ENCODE measurements around the gene FBXO11. TPM values are rescaled to one million over a fixed set of nuclear protein-coding genes. Genes with fewer than 3 reads are reported as not detected.

Gene FBXO11
- total RNA-seq, 1 donor from 2014 or later = 69.3 TPM

DNA sequence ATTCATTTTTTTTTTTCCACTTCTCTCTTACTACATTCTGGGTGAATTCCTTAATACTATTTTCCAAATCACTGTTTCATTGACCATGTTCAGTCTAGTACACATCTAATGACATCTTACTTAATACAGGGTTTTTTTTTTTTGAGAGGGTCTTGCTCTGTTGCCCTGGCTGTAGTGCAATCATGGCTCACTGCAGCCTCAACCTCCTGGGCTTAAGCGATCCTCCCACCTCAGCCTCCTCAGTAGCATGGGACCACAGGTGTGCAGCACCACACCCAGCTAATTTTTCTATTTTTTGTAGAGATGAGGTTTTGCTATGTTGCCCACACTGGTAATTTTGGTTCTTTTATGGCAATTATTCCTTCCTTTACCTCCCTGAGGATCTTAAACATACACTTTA lies 29.4 kb downstream of the FBXO11 start:
- Histone ChIP-seq H3K4me1 (peaks cover 13% of the 10 kb centered on the region), H3K9me3 (no peaks in the 10 kb centered on the region), H3K4me3 (no peak overlapping the region), H3K27ac (no peak overlapping the region), H3K36me3 (peaks cover 9% of the 10 kb centered on the region), H3K27me3 (no peaks in the 10 kb centered on the region)
- ATAC-seq (no peak), DNase-seq (no peak)
- intact Hi-C loops (cut with DNase I) = no loop called here
- TF ChIP-seq, protein P1, sequence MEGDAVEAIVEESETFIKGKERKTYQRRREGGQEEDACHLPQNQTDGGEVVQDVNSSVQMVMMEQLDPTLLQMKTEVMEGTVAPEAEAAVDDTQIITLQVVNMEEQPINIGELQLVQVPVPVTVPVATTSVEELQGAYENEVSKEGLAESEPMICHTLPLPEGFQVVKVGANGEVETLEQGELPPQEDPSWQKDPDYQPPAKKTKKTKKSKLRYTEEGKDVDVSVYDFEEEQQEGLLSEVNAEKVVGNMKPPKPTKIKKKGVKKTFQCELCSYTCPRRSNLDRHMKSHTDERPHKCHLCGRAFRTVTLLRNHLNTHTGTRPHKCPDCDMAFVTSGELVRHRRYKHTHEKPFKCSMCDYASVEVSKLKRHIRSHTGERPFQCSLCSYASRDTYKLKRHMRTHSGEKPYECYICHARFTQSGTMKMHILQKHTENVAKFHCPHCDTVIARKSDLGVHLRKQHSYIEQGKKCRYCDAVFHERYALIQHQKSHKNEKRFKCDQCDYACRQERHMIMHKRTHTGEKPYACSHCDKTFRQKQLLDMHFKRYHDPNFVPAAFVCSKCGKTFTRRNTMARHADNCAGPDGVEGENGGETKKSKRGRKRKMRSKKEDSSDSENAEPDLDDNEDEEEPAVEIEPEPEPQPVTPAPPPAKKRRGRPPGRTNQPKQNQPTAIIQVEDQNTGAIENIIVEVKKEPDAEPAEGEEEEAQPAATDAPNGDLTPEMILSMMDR (IDR thresholded peaks at IDR 0.05) = no peak

DNA sequence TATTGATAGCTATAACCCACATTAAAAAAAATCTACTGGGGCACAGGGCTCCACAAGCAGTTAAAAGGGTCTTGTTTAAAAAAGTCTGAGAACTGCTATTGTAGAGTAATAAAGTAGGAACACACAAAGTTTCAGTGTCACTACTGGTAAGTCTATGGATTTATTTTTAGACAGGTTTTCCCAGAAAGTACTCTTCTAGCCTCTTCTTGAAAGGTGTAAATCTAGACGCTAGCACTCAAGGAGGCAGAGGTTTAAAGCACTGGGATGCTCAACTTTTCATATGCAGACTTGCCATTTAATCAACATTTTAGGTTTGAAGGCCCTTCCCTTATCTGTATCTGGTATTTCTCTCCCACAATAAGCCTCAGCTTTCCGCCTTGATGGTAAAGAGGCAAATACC lies 33.4 kb downstream of the FBXO11 start:
- Histone ChIP-seq H3K4me1 (peaks cover 45% of the 10 kb centered on the region), H3K27me3 (no peaks in the 10 kb centered on the region), H3K9me3 (no peaks in the 10 kb centered on the region), H3K36me3 (peaks cover 9% of the 10 kb centered on the region), H3K4me3 (no peak overlapping the region), H3K27ac (no peak overlapping the region)
- no peak for ATAC-seq
- intact Hi-C loops (cut with DNase I) = no loop called here
- DNase-seq = no peak
- TF ChIP-seq, protein P1 (IDR thresholded peaks at IDR 0.05) = no peak

DNA sequence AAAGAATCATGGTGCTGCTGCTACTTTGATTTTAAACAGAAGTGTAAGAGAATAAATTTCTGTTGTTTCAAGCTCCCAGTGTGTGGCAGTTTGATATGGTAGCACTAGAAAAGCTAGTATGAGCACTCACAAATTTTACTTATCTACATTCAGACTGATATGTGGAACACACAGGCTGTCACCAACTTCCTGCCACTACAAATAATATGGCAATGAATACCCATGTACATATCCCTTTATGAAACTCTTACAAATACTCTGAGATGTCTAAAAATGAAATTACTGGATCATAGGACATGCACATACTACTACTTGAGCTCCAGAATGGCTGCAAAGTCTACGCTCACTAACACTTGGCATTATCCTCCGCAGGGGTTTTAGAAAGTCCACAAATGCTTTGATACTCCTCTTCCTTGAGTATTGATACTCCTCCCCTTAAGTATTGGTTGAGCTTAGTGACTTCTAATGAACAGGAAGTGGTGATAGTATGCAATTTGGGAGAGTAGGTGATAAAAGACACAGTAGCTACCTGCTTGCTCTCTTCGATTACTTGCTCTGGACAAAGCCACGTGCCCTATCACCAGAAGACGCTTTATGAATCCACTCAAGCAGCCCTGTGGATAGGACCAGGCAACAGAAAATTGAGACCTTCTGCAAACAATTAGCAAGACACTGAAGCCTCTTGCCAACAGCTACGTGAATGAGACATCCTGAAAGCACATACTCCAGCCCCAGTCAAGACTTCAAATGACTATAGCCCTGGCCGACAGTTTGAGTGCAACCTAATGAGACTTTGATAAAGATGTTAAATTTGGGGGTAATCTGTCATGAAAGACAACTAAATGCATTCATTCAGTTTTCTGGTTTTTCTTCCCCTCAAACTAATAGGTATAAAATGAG lies 35.4 kb downstream of the FBXO11 start:
- intact Hi-C loops (cut with DNase I) = no loop called here
- Histone ChIP-seq H3K4me3 (no peak overlapping the region), H3K27ac (no peak overlapping the region), H3K9me3 (no peaks in the 10 kb centered on the region), H3K4me1 (peaks cover 57% of the 10 kb centered on the region), H3K36me3 (peaks cover 9% of the 10 kb centered on the region), H3K27me3 (no peaks in the 10 kb centered on the region)
- ATAC-seq (no peak), DNase-seq (no peak)
- TF ChIP-seq, protein P1 (IDR thresholded peaks at IDR 0.05) = no peak

DNA sequence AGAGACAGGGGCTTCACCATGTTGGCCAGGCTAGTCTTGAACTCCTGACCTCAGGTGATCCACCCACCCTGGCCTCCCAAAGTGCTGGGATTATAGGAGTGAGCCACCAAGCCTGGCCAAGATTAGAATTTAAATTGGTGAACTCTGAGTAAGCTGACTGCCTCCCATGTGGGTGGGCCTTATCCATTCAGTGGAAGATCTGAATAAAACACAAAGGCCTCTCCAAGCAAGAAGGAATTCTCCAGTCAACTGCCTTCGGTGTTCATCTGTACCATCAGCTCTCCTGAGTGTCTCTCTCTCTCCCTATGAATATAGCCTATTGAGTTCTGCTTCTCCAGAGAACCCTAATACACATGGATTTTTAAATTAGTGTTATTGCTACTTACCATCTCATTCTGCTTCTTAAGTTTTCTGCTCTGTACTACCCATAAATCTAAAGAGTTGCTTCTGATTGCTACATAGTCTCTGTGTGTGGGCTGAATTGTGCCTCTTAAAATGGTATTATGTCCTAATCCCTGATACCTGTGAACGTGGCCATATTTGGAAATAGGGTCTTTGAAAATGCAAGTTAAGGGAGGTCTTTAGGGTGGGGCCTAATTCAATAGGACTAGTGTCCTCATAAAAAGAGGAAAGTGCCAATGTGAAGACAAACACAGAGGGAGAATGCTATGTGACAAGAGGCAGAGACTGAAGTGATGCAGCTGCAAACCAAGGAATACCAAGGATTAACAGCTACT lies 36.3 kb downstream of the FBXO11 start:
- intact Hi-C loops (cut with DNase I) = no loop called here
- Histone ChIP-seq H3K4me1 (peaks cover 60% of the 10 kb centered on the region), H3K4me3 (no peak overlapping the region), H3K27me3 (no peaks in the 10 kb centered on the region), H3K9me3 (no peaks in the 10 kb centered on the region), H3K27ac (no peak overlapping the region), H3K36me3 (peaks cover 9% of the 10 kb centered on the region)
- no peak for DNase-seq
- no peak for ATAC-seq
- TF ChIP-seq, protein P1 (IDR thresholded peaks at IDR 0.05) = no peak

DNA sequence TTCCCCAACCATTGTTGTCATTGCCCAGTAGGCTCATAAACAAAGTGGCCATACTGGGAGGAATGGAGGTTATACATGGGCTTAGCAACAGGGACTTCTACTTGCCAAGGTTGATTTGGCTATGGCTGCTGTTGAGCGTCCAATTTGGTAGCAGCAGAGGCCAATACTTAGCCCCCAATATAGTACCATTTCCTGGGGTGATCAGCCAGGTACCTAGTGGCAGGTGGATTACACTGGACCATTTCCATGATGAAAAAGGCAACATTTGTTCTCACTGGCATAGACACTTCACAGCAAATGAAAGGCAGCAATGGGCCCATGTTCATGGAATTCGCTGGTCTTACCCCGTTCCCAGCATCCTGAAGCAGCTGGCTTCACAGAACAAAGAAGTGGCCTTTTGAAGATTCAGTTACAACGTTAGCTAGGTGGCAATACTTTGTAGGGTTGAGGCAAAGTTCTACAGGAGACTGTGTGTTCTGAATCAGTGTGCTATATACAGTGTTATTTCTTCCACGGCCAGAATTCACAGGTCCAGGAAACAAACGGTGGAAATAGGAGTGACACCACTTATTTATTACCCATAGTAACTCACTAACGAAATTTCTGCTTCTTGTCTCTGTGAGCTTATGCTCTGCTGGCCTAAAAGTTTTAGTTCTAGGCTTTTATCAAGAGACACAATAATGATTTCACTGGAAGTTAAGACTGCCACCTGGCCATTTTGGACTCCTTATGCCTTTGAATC lies 37.5 kb downstream of the FBXO11 start:
- no peak overlapping the region for H3K27ac ChIP-seq
- intact Hi-C loops (cut with DNase I) = no loop called here

More for the DNA sequence above, 37.5 kb downstream of the FBXO11 start:
- Histone ChIP-seq H3K36me3 (peaks cover 8% of the 10 kb centered on the region), H3K27me3 (no peaks in the 10 kb centered on the region), H3K4me1 (peaks cover 71% of the 10 kb centered on the region), H3K9me3 (no peaks in the 10 kb centered on the region), H3K4me3 (no peak overlapping the region)
- DNase-seq (no peak), ATAC-seq (no peak)
- TF ChIP-seq, protein P1 (IDR thresholded peaks at IDR 0.05) = no peak
